HG03025 (cell line): Measurements from ENCODE around the gene DYTN.

Experiments used
- ATAC-seq: cut with Tn5 transposase; IDR thresholded peaks from one replicate; pipeline ENCODE4 v1.9.1; 2021; ENCODE audit warnings: mild to moderate bottlenecking, moderate library complexity; ENCODE audit not compliant: unreplicated experiment, low FRiP score

DYTN gene

GRCh38 chr2:206701952-206702605 lies 16.1 kb downstream of the DYTN start:
- no peak for ATAC-seq

- no peak for ATAC-seq
Measured at GRCh38 chr2:206700156-206700555, 18.0 kb downstream of the DYTN start.

- no peak for ATAC-seq
Measured at GRCh38 chr2:206698811-206699210, 19.4 kb downstream of the DYTN start.

GRCh38 chr2:206696910-206697309 lies 21.3 kb downstream of the DYTN start:
- ATAC-seq, result no peak

- peak; percentile 55 for ATAC-seq
Measured at GRCh38 chr2:206693399-206694137, 24.6 kb downstream of the DYTN start.

- ATAC-seq, result no peak
Measured at GRCh38 chr2:206692971-206693370, 25.2 kb downstream of the DYTN start.

GRCh38 chr2:206688990-206689389 lies 29.2 kb downstream of the DYTN start:
- ATAC-seq, result no peak

- ATAC-seq, result no peak
Measured at GRCh38 chr2:206688453-206688852, 29.7 kb downstream of the DYTN start.

GRCh38 chr2:206683546-206683945 lies 34.6 kb downstream of the DYTN start:
- no peak for ATAC-seq

- ATAC-seq, result no peak
Measured at GRCh38 chr2:206670531-206671319, 47.5 kb downstream of the DYTN start.

GRCh38 chr2:206665251-206665650 lies 52.9 kb downstream of the DYTN start:
- ATAC-seq, result no peak

GRCh38 chr2:206657087-206657486 lies 61.1 kb downstream of the DYTN start:
- ATAC-seq, result no peak

GRCh38 chr2:206647985-206648384 lies 70.2 kb downstream of the DYTN start:
- no peak for ATAC-seq

GRCh38 chr2:206642075-206643025 lies 75.8 kb downstream of the DYTN start, which contains the start of gene FAM237A:
Gene FAM237A, plus strand, starts transcription at chr2:206642487. Its CDS starts 1,750 bp downstream, at chr2:206644237.
- ATAC-seq, result no peak

GRCh38 chr2:206641226-206641625 lies 77.0 kb downstream of the DYTN start:
- no peak for ATAC-seq

GRCh38 chr2:206639636-206640035 lies 78.6 kb downstream of the DYTN start:
- ATAC-seq, result no peak

- no peak for ATAC-seq
Measured at GRCh38 chr2:206635015-206635414, 83.2 kb downstream of the DYTN start.

GRCh38 chr2:206631340-206631739 lies 86.9 kb downstream of the DYTN start:
- no peak for ATAC-seq

GRCh38 chr2:206627632-206628031 lies 90.6 kb downstream of the DYTN start:
- no peak for ATAC-seq

- ATAC-seq, result no peak
Measured at GRCh38 chr2:206626108-206626507, 92.1 kb downstream of the DYTN start.
